Activated CD8-positive, alpha-beta memory T cell treated with anti-CD3 and anti-CD28 coated beads, Interleukin-2, amount 50 U/mL, for 4 hours (primary cell): ENCODE measurements around the gene NID1.

Experiments used
- DNase-seq: peaks from one replicate; pipeline ENCODE4 v3.0.0-alpha.2; 2020

NID1 gene

DNA sequence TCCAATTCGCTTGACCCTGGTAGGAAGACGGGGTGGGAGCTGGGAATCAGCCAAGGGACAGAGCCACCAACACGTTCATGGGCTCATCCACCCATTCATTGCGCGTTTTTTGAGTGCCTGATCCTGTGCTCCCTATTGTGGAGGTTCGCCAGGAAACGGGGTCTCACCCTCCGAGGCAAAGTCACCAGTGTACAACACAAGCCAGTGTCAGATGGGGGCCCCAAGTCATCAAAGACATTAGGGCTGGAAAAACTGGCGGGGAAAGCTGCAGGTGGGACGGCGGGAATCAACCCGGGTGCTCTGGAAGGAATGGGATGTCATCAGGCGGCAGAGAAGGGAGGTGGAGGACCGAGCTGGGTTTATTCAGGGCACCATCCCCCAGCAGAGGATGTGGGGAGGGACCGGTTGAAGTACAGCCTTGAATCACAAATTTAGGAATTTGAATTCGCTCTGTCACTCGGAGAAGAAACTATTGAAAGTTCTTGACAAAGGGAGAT, 667 bp upstream of the NID1 start:
- DNase-seq, result no peak

DNA sequence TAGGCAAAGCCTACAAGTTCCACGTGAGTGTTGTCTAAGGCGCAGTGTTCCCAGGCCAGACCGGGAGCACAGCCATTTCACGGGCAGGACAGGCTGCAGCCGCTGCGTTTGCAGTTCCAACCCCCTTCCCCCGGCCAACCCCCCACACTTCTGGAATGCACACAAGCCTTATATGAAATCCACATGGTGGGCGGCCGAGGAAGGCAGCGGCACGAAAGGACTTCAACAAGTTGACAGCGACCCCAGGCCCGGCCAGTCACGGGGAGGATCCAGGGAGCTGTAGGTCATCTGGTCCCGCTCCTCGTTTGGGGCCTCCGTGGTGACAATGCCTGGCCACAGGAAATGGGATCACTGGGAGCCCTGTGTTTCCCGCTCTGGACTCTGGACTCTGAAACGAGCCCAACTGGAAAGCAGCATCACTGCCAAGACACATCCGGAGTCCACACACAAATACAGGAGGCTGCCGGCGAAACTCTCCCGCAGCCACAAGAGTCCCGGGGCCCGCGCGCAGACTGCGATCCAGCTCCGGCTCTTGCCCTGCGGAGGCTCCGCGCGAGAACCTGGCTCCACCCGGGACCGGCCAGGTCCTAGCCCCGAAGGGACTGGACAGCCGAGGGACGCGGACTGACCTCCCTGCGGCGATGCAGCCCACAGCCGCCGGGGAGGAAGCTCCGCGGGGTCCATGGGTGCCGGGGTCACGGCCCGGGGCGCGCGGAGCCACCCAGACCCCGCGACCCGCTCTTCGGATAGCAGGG, 794 bp downstream of the NID1 start:
- no peak for DNase-seq

DNA sequence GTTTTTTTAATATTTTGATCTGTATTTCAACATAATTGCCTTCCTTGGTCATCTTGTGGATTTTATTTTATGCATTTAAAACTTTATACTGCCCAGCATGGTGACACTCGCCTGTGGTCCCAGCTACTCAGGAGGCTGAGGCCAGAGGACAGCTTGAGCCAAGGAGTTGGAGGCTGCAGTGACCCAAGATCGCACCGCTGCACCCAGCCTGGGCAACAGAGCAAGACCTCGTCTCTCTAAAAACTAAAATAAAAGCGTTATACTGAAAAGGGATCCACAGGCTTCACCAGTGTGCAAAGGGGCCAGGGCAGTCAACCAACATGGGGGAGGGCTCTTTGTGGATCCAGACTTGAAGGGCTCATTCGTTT, 1.4 kb downstream of the NID1 start:
- DNase-seq, result no peak

DNA sequence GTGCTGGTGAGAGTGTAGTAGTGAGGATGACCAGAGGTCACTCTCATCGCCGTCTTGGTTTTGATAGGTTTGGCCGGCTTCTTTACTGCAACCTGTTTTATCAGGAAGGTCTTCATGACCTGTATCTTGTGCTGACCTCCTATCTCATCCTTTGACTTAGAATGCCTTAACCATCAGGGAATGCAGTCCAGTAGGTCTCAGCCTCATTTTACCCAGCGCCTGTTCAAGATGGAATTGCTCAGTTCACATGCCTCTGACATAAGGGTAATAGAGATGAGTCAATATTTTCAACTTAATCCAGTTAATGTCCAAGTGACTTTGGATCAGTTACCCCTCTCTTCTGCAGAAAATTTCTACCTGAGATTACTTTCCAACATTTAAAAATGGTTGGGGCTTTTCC, 4.6 kb downstream of the NID1 start:
- DNase-seq, result no peak

DNA sequence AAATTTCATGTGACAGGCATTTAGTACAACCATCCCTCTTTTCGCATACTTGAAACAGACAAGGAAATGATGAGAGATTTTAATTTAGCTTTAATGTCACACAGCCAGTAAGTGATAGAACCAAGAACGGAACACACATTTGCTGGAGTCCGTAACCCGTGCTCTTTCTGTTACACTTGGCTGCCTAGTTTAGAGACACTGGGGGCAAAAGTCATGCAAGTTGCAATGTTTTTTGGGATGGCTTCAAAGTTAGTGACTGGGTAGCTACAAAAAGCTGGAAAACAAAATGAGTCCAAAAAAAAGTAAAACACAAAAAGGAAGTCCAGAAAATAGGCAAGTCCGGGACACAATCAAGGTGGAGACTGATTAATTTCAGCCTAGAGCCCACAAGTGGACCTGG, 5.9 kb downstream of the NID1 start:
- no peak for DNase-seq

DNA sequence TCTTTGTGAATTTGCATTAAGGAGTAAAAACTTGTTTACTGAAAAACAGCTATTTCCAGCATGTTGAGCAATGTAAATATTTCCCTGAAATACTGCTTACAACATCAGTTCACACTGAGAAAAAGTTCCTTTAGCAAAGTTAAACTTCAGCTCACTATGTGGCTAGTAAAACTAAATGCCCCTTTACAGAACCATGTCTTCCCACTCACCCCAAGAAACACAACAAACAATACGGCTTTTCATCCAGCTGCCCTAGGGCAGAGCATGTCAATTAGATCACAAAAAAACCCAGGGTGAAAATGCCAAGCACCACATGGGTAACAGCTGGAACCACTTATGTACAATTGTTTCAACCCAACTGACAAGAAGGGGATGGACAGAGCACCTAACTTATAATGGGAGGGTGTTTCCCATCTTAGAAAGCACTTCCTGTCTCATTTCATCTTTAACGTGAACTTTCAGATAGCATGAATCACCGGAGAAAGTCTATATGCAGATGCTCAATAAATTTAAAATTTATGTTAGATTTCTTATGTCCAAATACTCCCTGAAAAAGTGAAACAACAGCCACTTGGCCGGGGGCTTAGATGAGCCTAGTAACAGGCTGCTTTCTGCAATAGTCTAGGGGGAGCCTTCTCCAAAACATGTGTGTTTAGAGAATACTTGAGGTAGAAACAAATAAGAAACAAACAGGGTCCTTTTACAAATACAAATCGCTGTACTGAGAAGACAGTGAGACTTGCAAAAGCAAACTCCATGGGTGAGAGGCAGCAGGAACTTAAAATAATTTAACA, 6.6 kb downstream of the NID1 start:
- DNase-seq, result no peak

DNA sequence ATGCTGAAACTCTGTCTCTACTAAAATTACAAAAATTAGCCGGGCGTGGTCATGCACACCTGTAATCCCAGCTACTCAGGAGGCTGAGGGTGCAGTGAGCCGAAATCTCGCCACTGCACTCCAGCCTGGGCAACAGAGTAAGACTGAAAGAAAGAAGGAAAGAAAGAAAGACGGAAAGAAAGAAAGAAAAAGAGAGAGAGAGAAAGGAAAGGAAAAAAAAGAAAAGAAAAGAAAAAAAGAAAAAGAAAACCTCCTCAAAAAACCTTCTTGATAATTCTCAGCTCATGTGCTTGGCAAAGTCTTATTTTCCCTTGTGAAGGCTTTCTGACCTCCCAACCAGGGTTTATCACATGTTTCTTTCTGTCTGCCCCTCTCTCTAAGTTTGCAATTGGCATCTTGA, 7.3 kb downstream of the NID1 start:
- DNase-seq, result no peak

DNA sequence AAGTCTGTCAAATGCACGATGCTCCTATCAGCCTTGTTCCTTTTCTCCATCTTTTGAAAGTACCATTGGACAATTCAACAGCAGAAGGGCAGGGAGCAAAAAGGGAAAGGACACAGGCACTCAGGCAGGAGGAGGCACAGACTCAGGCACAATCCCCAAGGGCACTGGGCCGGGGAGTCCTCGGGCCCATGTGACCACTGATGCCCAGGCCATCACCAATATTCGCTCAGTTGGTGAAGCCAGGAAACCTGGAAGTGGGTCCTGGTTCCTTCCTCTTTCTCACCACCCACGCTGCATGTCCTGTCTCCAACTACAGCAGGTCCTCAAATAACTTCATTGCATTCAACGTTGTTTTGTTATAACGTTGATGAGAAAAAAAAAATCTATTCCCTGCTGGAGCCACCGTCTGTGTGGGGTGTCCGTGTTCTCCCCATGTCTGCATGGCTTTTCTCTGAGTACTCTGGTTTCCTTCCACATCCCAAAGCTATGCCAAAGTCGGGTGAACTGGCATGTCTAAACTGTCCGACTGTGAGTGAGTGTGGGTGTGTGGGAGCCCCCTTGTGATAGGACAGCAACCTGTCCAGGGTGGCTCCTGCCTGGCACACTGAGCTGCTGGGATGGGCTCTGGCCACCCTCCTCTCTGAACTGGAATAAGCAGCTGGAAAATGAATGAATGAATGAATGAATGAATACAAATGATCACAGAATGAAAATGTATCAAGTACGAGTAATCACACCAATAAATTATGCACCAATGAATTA, 12.5 kb downstream of the NID1 start:
- no peak for DNase-seq

DNA sequence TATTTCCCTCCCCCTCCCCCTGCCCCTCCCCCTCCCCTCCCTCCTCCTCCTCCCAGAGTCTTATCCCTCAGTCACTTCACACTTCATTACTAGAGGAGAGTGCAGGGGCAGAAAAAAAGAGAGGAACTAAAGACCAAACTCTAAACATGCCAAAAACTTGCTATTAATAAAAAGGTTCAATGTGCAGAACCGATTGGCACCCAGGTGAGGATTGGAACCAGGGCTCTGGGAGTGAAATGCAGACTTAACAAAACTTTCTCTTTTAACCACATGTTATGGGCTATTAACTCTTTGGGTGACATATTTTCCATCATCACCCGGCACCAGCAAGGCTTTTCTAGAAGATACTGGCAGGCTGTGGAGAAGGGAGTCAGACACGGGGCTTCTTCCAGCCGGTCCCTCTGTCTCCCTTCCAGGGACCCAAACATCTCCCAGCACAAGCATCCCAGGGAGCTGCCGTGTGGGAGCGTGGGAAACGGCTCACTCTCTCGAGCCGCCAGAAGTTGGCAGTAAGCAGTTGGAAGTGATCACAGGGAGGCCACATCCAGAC, 13.6 kb downstream of the NID1 start:
- no peak for DNase-seq

DNA sequence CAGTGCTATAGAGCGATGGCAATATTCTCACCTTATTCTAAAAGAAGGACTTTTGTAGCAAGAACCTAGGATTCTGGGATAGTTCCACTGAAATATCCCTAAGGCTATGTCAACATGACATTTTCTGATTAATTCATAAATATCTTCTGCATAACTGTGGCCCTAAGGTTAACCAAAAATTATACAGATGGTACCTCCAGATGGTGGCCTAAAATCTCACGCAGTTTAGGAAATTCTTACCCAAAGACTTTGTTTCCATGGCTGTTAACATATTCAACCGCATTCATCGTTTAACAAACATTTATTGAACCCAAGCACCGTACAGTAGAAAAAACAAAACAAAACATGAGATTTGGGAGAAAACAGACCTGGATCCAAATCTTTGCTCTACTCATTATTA, 19.1 kb downstream of the NID1 start:
- no peak for DNase-seq

DNA sequence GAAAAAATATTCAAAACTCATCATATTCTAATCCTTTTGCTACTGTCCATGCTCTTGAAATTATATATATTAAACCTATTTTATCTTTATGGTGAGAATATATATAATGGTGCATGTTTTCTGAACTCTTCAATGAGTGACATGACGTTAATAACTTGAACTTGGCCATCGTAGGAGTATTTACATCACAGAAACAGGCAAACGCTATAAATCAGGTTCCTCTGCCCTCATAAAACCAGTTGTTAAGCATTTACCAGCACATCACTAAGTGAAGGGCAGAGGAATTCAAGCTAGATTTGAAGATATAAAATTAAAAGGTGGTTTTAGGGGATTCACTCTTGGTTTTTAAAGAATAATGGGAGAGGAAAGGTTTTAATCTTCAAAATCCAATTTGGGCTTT, 20.5 kb downstream of the NID1 start:
- no peak for DNase-seq

DNA sequence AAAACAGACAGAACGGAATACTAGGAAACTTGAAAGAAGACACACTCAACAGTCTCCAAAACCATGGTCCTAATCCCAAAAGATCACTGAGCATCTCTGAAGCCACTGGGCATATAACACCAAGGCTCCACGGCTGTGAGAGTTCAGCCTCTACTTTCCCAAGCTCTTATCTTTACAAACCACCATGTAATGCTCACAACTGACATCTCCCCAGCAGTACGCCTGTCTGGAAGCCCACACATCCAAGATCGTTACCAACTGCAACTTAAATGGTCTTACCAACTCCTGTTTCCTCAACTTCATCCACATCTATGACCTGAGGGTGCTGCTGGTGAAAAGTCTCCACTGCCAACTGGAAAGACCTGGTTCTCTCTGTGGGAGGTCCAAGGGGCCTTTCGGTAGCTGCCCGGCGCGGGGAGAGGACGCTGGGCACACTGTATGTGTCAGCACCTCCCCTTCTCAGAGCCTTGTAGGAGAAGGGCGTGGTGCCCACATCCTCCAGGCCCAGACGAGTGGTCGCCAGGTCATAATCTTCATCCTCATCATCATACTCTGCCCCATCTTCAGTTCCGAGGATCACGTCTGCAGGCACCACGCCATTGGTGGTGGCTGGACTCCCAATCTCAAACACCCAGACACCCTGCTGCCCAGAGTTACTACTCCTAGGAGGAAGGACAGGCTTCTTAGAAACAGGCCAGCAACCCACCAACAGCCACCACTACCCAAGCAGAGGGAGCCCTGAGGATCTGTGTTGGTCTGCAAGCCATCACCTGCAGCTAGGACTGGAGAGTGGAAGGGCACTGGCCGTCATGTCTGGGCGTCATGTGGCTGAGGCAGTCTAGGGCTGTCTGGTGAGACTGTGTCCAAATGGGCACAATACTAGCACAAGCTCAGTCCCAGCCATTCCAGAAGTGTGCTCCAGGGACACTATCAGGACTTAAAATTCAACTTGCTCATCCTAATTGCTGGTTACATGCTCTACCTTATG, 23.0 kb downstream of the NID1 start:
- DNase-seq, result no peak

DNA sequence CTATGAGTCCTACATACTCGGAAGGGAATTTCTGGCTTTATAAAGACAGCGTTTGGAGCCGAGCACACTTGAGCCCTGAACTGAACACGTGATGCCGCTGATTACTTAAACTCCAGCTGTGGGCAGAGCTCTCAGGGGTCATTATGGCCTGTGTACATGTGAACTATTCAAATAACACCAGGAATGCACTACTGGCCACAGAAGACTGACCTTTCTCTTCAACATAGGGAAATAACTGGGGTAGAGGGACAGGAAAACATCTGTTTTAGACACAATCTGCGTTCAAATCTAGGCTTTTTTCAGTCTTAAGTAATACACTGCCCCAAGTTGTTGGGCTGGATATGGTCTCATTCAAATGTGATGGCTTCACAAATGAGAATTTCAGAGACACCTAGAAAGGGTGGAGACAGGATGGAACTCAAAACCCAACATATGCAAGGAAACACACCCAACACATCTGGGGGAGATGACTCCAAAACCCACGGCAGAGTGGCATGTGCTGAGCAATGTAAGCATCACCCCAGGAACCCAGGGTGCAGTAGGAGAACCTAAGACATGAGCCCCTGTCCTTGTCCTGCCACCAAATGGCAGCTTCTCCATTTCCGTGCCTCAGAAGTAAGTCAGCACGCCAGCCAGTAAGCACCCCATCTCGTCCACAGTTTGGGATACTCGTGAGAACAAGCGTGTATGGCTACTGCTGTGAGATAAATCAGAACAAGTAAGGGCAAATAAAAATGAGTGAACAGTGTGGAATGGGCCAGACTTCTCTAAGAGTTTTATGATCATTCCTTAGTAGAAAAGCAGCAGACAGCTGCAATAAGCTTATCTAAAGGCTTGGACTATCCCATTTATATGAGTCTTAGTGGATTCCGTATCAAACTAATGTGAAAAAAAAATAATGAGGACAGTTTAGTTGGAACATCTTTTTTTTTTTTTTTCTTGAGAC, 24.9 kb downstream of the NID1 start:
- DNase-seq, result no peak

DNA sequence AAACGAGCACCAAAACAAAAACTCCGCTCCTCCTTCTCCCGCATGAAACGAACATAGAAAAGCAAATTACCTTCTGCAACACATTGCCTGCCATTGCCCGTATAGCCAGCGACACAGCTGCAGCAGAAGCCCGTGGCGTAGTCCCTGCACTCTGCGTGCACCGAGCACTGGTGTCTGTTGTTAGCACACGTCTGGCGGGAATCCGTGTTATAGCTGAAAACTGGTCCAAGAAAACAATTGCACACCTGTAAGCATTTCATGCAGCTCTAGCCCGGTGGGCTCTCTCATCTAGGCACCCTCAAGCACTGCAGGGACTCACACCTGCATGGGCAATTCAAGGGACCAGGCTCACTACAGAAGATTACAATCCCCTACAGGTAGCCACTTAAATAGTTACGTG, 26.9 kb downstream of the NID1 start:
- DNase-seq, result no peak

DNA sequence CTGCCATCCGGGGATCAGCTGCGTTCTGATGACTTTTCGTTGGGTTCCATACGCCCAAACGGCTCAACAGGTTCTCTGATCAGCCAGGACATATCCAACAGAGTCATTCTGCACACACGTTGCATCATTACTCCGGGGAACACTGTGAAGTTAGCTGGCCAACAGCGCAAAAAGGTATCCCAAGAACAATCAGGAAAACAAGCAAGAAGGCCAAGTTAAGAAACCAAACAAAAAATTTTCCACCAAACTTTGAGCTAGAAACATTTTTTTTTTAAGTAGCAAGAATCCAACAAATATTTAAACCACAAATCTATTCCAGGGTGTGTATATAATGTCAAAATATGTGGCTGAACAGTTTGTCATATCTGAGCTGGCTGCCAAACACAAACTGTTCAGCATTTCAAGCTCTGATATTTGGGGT, 29.2 kb downstream of the NID1 start:
- DNase-seq, result no peak

DNA sequence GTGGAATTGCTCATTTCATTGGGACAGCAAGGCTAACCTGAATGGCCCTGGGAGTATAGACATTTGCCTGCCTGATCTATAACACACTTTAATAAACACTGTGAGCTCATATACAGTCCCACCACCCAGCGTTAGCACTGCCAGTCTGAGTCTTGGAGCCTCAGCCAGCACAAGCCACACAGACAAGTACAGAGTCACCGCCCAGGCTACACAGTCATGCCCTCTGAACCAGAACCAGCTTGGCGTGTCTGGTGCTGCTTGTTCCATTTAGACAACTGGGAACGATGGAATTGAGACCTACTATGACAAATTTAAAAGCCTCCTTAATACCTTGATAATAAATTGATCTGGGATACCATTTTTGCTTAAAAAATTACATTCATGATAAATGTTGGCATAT, 31.6 kb downstream of the NID1 start:
- no peak for DNase-seq

DNA sequence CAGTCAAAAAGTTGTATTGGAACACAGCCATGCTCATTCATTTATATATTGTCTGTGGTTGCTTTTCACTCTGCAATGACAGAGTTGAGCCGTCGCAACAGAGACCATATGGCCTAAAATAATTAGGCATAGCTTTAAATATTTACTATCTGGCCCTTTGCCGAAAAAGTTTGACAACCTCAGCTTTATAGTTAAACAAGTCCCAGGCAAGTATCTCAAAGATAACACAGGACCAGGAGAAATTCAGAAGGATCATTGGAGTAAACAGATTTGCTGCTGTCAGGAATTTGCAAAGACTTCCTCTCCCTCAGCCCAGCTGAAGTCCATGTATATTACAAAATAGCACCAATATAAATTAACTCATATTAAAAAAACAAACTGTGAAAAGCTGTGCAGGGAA, 34.4 kb downstream of the NID1 start:
- no peak for DNase-seq

DNA sequence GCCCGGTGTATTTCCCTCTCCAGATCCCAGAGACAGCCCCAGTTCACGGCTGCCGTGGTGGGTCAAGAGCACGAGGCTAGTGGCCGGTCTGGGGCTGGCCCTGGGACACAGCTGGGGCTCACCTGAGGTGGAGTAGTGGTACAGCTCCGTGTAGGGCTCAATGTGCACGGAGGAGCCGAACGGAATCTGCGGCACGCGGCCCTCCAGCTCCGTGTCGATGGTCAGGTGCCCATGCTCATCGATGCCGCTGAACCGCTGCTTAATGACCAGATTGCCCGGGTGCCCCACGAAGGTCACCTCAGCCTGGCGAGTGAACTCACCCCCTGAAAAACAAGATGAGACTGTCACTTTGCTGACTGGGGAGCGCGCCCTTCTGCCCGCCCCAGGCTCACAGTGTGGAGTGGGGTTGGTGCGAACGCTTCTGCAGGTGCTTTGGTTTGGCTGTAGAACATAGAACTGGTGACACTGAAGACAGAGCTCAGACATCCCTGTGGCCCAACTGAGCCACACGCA, 35.4 kb downstream of the NID1 start:
- no peak for DNase-seq

DNA sequence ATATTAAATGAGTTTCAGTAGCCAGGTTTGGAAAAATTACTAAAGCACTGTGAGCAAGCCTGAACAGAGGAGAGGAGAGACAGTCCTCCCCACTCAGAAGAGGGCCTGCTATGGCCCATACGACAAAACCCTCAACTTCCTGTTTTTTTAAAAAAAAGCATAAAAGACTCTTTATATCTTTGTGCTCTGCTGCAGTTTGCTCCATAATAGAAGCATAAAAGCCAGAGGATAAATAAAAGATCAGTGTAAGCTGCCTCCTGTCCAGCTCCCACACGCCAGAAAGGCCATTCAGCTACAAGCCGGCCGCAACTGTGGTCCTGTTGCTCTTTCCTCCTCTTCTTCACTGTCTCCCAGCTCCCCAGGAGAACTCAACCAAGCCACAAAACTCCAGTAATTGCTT, 37.8 kb downstream of the NID1 start:
- DNase-seq, result no peak

DNA sequence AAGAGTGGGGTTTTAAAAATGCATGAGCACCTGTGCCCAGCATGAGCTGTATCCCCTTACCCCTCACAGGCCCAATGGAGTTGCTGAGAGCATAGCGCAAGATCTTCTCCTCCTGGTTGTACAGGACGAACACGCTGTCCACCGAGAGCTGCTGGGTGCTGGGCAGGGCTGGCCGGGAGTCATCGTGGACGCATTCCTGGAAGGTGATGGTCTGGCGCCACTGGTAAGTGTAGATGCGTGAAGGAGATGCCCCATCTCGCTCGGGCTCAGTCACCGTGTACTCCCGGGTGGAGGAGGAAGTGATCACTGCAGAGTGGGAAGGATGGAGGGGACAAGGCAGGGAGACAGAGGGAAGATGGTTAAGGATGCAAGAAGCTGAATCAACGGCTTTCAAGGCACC, 39.1 kb downstream of the NID1 start:
- DNase-seq, result no peak

DNA sequence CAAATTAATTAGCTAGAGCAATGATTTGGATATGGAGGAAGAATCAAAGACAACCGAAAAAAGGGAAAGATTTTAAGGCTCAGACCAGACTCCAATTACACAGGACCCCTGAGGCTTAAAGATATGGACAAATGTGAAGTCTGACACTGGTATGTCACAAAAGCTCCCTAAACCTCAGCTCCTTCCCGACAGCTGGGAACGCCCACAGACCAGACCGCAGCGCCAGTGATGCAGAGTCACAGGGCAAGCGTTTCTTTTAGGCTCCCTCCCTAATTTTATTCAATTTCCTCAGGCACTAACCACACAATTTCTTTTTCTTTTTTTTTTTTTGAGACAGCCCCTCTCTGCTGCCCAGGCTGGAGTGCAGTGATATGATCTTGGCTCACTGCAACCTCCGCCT, 40.2 kb downstream of the NID1 start:
- DNase-seq, result no peak
